Ramos (cell line): ENCODE data around the gene GRAMD2A.

ENCODE experiments used
- in situ Hi-C: fragments of 300-500 bp; cut with MboI; formaldehyde crosslinking; loops from one replicate; pipeline ENCODE4 v1.14.3; 2022; ENCODE audit warnings: low sequenced_read_pairs; ENCODE audit not compliant: unreplicated experiment

GRAMD2A gene

DNA sequence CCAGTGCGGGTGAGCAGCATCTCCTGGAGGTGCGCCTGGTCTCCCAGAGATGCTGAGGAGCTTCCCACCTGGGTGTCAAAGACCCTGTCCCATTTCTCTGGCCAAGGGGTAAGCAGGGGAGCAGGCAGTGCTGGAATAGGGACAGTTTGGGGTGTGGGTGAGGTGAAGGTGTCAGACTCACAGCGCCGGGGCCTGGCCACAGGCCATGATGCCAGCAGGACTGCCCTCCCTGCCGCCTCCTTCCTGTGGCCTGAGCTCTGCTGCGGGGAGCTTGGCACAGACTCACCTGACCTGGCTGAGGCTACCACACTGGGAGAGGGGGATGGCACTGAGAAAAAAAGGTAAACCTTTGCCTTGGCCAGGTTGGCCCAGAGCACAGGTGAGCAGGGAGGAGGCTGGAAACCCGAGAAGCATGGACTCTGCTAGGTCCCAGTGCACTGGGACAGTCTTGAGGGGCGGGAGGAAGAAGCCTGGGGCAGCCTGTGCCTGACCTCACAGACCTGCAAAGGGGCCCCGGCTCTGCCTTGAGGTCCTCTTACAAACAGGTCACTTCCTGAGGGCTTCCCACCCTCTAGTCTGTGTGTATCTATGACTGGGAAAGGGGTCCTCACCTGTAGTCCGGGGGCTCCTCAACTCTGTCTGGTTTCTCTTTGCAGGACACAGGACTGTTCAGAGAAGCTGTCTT lies 28.2 kb downstream of the GRAMD2A start:
- in situ Hi-C loops: no loop called here

DNA sequence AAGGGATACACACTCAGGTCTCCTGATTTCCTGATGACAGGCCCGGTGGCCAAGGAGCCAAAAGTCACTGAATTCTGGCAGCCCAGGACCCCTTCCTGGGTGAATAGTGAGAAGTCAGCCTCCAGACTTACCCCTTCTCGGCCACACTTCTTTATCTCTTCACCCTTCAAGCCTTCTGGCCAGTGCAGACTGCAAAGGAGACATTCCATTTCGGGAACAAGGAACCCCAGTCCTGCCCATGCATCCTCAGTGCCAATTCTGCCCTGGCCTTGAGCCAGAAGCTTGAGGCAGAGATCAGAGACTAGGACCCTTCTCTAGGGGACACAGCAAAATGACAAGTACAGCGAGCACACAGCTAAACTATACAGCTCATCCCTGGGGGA lies 28.8 kb downstream of the GRAMD2A start:
- in situ Hi-C loops: no loop called here

DNA sequence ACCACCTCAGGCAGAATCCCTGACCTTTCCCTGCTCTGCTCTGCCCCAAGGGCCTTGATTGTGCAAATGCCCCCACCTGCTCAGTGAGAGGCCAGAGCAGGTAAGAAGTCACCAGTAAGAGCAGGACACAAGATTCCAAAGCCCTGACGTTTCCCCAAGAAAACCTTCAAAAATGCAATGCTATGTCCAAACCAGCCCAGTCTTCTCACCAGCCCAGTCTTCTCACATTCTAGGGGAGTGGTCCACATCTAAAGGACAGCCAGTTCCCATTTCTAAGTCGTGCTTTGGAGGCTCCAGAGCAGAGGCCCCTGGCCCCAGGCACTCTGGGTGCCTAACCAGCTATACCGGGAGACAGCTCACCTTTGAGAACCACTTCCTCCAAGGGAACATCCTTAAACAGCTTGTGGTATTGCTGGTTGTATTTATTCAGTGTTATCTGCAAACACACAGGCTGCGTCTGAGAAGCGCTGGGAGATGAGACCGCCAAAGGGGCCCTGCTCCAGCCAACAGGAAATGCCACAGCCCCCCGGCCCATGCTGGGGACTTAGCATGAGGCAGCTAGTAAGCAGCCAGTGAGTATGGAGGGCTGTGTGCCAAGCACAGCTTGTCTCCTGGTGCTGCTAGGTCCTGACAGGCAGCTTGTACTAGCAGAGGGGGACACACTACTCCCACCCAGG lies 29.3 kb downstream of the GRAMD2A start:
- in situ Hi-C loops: no loop called here

DNA sequence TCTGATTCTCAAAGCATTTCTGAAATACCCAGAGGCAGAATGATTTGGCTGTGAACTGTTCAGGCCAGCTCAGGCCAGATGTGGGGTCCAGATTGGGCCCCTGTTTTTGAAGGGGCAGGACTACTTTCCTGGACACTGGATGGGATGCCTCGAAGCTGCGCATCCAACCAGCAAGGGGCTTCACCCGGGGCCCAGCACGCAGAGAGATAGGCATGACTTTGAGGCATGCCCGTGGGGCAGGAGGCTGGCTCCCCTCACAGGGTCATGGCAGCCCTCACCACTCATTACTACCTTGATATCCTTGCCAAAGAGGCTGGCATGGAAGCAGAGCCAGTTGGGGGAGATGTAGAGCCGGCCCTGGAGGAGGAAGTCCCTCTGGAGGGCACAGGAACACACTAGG lies 30.1 kb downstream of the GRAMD2A start:
- in situ Hi-C loops: no loop called here

DNA sequence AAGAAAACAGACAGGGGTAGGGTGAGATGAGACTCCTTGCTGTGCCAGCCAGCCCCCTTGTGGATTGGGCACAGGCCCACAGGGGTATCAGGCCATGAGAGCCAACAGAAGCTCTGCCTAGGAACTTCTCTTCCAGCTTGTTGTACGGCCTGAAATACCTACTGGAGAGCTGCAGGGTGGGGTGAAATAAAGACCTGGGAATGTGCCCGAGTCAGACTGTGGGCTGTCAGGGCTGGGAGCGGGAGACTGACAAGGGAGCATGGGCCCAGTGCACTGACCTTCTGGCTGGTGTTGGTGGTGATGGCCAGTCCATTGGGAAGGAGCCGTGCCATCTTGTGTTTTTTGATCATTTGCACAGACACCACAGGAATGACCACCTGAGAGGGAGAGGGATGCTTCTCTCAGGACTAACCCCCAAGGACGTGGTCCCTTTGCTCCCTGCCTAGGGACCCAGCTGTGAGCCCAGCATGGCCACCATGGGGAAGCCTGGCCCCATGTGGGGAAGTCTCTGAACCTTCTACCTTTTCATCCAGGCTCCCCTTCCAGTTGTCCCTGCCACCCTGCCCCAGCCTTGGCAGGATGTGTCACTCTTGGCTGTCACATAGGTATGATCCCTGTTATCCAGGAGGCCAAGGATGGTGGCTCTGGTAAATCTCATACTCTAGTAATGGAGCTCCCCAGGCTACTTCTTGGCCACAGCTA lies 30.7 kb downstream of the GRAMD2A start:
- in situ Hi-C loops: no loop called here

DNA sequence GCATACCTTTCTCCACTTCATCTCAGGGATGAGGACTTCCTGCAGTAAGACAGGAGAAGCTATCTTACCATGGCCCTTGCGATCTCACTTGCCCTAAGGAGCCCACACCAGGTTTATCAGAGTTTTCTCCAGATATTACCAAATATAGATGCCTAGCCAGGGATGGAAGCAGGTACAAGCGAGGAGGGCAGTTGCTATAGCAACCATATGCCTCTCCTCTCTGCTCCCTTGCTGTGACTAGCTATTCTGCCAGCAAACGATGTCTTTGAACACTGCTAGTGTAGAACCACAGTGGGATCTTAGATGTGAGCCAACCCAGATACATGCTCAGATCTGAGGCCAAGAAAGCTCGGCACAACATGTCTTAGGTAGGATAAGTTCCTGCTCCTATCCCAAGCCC lies 33.9 kb downstream of the GRAMD2A start:
- in situ Hi-C loops: no loop called here

DNA sequence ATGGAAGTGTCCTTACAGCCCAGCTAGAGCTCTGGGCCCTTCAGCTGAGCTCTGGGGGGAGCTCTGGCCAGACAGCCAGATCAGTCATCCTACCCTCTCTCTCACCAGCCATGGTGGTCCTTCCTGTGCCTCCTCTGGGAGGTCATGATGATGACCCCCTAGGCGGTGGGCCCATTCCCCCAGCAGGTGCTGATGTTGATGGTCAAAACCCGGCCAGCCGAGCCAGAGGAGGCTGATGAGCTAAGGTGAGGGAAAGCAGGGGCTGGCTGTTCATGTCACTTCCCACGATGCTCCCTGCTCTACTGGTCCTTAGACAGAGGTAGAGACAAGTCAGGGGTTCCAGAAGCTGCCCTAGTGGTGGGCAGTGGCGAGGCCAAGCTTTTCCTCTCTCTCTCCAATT lies 35.0 kb downstream of the GRAMD2A start:
- in situ Hi-C loops: no loop called here

DNA sequence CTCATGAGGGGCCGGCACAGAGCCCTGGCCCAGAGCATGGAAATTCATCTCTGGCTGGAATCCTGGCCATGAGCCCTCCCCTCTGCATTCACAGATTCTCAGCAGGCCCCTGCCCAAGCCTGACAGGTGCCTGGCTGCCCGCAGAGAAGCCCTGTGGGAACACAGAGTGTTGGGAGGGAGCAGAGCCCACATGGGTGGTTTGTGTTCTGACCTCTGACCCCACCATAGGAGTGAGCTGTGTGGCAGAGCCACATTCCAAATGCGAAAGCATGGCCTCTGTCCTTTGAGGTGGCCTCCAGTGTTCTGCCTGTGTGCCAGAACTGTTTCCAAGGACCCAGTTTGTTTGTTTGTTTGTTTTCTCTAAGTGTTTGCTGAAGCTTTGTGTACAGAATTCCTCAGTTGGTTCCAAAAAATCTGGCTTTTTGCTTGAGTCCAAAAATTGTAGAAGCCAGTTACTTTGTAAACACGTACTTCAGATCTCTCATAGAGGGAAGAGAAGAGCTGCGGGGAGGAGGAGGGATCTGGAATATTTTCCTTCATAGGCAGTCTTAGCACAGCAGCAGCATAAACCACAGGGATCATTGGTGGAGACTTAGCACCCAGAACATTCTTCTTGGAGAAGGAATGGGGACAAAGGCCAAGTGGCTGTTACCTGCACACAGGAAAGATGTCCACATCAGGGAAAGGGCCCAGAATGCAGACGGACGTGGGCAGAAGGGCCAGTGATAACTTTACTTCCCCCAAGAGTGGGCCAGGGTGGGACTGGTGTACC lies 36.0 kb downstream of the GRAMD2A start:
- in situ Hi-C loops: no loop called here

DNA sequence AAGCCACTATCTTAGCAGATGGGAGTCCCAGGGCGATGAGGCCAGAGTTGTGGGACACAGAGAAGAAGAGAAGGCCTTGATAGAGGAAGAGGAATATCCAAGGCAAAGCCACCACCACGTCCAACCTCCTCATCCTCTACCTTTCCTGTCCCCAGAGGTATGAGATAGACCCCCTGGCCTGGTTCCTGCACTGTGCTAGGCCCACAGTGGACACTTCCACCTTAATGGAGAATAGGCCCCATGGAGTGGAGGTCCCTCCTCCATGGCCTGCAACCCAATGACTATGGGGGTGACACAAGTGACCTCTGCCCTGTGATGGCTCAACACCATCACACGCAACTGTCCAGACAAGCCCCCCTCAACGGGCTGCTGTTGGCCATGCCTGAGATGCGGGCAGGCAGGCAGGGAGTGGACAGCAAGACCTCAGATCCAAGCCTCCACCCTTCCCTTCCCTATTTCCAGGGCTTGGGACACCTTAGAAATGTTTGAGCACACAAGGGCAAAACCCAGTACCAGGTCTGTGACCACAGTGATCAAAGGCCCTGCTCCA lies 36.8 kb downstream of the GRAMD2A start:
- in situ Hi-C loops: no loop called here

DNA sequence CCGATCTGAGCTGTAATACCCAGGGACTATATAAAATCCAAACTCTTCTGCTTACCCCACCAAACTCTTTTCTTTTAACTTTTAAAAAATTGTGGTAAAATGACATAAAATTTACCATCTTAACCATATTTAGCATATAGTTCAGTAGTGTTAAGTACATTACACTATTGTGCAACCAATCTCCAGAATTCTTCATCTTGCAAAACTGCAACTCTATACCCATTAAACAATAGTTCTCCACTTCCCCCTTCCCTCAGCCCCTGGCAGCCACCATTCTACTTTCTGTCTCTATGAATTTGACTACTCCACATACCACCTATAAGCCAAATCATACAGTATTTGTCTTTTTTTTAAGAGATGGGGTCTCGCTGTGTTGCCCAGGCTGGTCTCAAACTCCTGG lies 40.7 kb downstream of the GRAMD2A start:
- in situ Hi-C loops: loop anchor here (10.0 kb wide), 2 partner anchors 372 to 412 kb away; no protein-coding TSS in a partner anchor

DNA sequence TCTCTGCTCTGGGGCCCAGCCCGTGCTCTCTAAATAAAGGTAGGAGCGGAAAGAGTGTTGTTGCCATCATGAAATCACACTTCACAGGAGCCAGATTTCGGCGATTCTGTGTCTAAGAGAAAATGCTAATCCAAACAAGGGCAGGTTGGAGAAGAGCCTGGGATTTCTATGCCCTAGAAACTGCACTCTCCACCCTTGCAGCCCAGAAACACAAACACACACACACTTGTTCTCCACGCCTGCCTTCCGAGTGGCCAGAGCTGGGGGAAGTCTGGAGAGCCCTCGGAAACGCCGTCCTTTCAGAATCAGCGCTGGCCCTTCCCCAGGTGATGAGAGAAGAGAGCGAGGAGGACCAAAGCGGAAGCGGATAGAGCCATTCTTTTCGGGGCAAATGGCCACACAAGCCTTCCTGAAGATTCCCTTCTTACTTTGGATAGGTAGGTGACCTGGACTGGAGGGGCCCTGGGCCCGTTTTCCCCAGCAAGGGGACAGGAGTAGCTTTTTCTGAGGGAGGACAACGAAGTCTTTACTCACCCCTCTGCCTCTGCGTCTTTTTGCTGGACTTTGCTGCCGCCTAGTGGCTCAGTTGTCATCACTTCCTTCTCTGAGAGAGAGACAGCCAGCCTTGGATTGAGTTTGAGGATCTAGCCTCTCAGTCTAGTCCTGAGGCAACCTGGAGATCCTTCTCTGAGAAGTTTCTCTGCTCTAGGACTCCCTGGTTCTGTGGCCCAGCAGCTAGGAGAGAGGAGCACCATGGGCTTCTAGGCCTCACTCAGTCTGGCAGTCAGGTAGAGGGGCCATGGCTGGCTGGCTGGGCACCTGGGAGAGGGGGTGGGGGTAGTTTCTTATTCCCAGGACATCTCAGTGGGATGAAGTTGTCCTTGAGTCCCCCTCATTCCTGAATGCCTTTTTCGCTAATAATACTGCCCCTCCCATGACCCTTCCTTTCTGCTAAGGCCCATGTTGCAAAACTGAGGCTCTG lies 41.7 kb downstream of the GRAMD2A start:
- in situ Hi-C loops: loop anchor here (10.0 kb wide), 2 partner anchors 371 to 411 kb away; no protein-coding TSS in a partner anchor

DNA sequence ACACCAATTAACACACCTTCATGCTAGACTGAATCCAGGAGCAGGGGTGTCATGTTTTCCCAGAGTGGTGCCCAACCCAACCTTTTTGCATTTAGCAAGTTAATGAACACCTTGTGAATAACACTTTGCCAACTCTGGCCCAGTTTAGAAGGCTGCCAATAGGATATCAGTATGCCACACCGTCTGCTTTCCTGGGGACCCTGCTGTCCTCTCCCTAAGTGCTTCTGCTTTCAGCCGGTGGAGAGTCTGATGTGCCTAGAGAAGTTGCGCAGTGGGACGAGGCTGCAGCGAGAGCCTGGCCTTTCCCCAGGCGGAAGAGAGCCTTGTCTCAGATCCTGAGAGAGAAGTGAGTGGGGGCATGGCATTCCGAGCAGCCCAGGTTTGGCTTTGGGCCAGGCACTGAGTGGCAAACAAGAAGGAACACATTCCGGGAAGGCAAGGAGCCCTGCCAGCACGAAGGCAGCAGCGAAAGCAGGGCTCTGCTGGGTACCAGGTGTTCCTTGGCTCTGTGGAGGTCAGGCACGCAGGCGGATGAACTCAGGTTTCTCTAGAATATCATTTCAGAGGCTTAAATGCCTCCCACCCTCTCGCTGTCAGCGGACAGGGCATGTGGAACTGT lies 42.5 kb downstream of the GRAMD2A start:
- in situ Hi-C loops: loop anchor here (10.0 kb wide), 2 partner anchors 370 to 410 kb away; no protein-coding TSS in a partner anchor

DNA sequence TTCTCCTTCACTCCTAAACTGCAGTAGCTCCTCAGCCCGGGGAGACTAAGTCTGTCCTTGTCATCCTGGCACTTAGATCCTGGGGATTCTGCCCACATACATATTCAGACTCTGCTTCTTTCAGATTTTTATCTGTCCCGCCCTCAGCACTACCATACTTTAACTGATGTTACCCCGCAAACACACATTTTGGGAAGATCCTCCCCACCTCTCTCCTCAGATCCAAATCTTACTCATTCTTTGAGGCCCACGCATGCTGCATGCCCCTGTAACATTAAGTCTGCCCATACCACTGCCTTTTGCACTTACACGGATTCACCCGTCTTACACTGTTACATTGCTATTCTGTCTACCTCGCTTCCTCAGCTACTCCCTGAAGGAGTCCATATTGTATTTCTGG lies 43.3 kb downstream of the GRAMD2A start:
- in situ Hi-C loops: loop anchor here (10.0 kb wide), 2 partner anchors 370 to 410 kb away; no protein-coding TSS in a partner anchor

DNA sequence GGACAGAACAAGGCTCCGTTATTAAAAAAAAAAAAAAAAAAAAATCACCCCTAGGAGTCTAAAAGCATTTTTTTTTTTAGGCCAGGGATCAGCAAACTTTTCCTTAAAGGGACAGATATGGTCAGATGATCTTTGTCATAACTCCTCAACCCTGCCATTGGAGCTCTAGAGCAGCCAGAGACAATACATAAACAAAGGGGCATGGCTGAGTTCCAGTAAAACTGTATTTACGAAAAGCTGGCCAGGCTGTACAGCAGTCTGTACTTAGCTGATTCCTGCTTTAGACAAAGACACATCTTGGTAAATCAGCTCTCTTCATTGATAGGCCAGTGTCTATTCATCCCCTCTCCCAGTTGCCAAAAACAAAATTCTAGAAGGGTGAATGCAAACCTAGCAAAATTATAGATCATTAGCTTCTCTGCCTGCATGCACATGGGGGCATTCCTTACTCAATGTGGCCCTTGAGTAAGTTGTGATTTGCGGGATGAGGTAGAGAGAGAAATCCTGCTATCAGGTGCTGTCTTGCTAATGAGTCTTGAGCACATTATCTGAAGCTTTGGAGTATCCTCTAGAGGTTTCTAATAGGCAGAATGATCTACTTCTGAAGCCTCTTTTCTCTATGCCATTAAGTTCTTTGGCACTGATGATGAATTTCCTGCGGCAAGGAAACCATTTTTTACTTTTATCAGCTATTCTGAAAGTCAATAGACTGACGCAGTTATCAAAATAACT lies 44.2 kb downstream of the GRAMD2A start:
- in situ Hi-C loops: loop anchor here (10.0 kb wide), 2 partner anchors 369 to 409 kb away; no protein-coding TSS in a partner anchor

DNA sequence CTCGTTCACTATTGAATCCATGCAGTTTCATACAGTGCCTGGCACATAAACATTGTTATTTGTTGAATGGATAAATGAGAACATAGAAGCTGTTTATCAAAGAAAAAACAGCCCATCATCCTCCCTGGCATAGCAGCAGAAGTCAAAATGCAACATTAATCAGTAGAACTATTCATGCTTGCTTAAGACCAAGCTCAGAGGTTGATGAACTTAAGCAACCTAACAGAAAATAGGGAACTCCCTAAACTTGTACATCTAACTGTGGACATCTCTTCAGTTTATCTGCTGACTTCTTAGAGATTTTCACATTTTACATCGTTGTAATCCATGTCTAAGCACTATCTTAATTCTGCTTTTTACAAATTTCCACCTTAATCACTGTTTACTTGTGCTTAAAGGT lies 50.2 kb downstream of the GRAMD2A start:
- in situ Hi-C loops: no loop called here

DNA sequence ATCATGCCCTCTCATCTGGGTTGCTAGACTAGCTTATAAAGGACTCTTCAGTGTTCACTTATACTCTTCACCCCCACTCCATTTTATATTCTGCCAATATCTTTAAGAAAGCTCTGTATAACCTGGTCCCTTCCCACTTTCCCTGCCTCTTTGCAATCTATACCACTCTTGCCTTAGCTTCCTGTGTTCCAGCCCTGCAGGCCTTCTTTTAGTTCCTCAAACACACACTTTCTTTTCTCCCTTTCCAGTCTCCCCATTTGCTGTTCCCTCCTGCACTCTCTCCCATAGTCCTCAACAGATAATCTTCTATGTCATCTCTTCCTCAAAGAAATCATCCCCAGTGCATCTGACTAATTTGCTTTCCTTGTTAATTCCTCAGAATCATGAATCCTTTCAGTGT lies 50.7 kb downstream of the GRAMD2A start:
- in situ Hi-C loops: no loop called here

DNA sequence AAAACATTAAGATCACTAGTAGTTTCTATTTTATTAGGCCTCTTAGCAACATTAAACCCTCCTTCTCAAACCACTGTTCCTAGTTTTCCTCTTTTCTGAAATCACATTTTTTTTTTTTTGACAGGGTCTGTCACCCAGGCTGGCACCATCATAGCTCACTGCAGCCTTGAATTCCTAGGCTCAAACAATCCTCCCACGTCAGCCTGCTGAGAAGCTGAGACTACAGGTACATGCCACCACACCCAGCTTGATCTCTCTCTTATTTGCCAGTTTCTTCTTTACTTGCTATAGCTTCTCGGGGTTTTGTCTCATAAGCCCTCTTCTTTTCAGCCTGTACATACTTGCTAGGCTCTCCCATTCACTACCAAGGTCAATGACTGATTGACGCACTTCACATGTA lies 51.4 kb downstream of the GRAMD2A start:
- in situ Hi-C loops: no loop called here
